Neural progenitor cell (in vitro differentiated cells): ENCODE data around the gene GSX2. TPM values are rescaled to one million over a fixed set of nuclear protein-coding genes. Genes with fewer than 3 reads are reported as not detected.

ENCODE experiments used
- DNase-seq: peaks from one replicate; pipeline ENCODE4 v3.0.0-alpha.2; 2016; ENCODE audit warnings: low spot score
- H2AFZ ChIP-seq: fragments of 200-600 bp; sonication (generic); replicated peaks from 2 replicates; pipeline ENCODE4 v1.6.1; 2016; ENCODE audit warnings: antibody characterized with exemption
- H3F3A ChIP-seq: fragments of 200-600 bp; sonication (generic); 2 replicates; pipeline ENCODE4 v1.6.1; 2016; ENCODE audit warnings: antibody characterized with exemption, low read depth
- H3K27ac ChIP-seq: fragments of 200-600 bp; sonication (generic); 2 replicates; pipeline ENCODE4 v1.5.1; 2016; ENCODE audit warnings: mild to moderate bottlenecking
- H3K27me3 ChIP-seq: fragments of 200-600 bp; sonication (generic); 2 replicates; pipeline ENCODE4 v1.6.1; 2016; ENCODE audit warnings: mild to moderate bottlenecking, moderate library complexity
- H3K36me3 ChIP-seq: fragments of 200-600 bp; sonication (generic); 2 replicates; pipeline ENCODE4 v1.5.1; 2016
- H3K4me1 ChIP-seq: fragments of 200-600 bp; sonication (generic); 2 replicates; pipeline ENCODE4 v1.6.1; 2016; ENCODE audit warnings: mixed run types
- H3K4me2 ChIP-seq: fragments of 200-600 bp; sonication (generic); 2 replicates; pipeline ENCODE4 v1.6.1; 2016
- H3K4me3 ChIP-seq: fragments of 200-600 bp; sonication (generic); 2 replicates; pipeline ENCODE4 v1.5.1; 2016
- H3K79me2 ChIP-seq: fragments of 200-600 bp; sonication (generic); 2 replicates; pipeline ENCODE4 v1.6.1; 2016; ENCODE audit warnings: low read depth
- H3K9ac ChIP-seq: fragments of 200-600 bp; sonication (generic); 2 replicates; pipeline ENCODE4 v1.6.1; 2016
- H3K9me3 ChIP-seq: fragments of 200-600 bp; sonication (generic); 2 replicates; pipeline ENCODE4 v1.5.1; 2016; ENCODE audit warnings: low read depth
- H4K20me1 ChIP-seq: fragments of 200-600 bp; sonication (generic); 2 replicates; pipeline ENCODE4 v1.6.1; 2016; ENCODE audit warnings: low read depth
- H3K27ac Mint-ChIP-seq: 3 replicates; pipeline ENCODE4 v1.8.0; 2021; ENCODE audit warnings: mixed read lengths
- H3K27me3 Mint-ChIP-seq: 2 replicates; pipeline ENCODE4 v1.8.0; 2022; ENCODE audit warnings: low read depth, mild to moderate bottlenecking, inconsistent platforms, moderate library complexity, mixed read lengths; ENCODE audit not compliant: insufficient read depth
- H3K36me3 Mint-ChIP-seq: 3 replicates; pipeline ENCODE4 v1.8.0; 2021; ENCODE audit warnings: mixed read lengths
- H3K4me1 Mint-ChIP-seq: 3 replicates; pipeline ENCODE4 v1.8.0; 2021; ENCODE audit warnings: mixed read lengths
- H3K4me3 Mint-ChIP-seq: 3 replicates; pipeline ENCODE4 v1.8.0; 2021; ENCODE audit warnings: mild to moderate bottlenecking, moderate library complexity, mixed read lengths
- H3K9me3 Mint-ChIP-seq: 3 replicates; pipeline ENCODE4 v1.8.0; 2020; ENCODE audit warnings: mixed read lengths
- EZH2 ChIP-seq: fragments of 200-600 bp; sonication (generic); IDR thresholded peaks from 2 replicates; pipeline ENCODE4 v1.6.1; 2017; ENCODE audit warnings: antibody characterized with exemption, mild to moderate bottlenecking, moderate library complexity
- EZH2phosphoT487 ChIP-seq: fragments of 200-600 bp; sonication (generic); IDR thresholded peaks from 2 replicates; pipeline ENCODE4 v1.6.1; 2017; ENCODE audit warnings: antibody characterized with exemption
- total RNA-seq: library from RNA; depleted of rRNA; stranded (reverse); fragments of >200 nt; gene quantifications from 2 replicates; pipeline ENCODE4 v1.2.3, GENCODE V29; 2015; ENCODE audit warnings: low replicate concordance
- TF ChIP-seq, protein P1 (sequence below): fragments of 200-600 bp; sonication (generic); IDR thresholded peaks from 2 replicates; pipeline ENCODE4 v1.5.1; 2017; ENCODE audit warnings: antibody characterized with exemption, mild to moderate bottlenecking

GSX2 gene
- total RNA-seq, 1 donor from 2014 or later = not detected

DNA sequence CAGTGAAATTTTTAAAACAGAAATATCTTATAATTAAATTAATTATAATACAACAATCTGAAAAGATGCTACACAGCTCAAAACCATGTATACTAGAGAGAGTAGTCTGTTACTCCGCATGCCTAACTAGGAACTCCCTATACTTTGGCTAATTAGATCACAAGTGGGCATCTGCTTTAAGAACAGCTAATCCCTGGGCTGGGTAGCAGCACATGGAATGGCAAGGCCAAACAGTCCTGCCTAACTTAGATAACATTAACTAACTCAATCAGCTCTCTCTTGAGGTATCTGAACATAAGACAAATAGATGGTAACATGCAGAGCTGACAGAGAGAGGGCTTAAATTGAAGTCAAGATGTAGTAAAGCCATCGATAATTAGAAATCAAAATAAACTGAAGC lies 45.5 kb upstream of the GSX2 start:
- Mint-ChIP-seq H3K36me3 (no peaks in the 10 kb centered on the region), H3K4me3 (no peak overlapping the region), H3K27ac (no peak overlapping the region), H3K4me1 (peaks cover 5% of the 10 kb centered on the region), H3K9me3 (no peaks in the 10 kb centered on the region), H3K27me3 (no peaks in the 10 kb centered on the region)
- H3K4me1 ChIP-seq = no peaks in the 10 kb centered on the region
- no peaks in the 10 kb centered on the region for H3K27me3 ChIP-seq
- no peak overlapping the region for H2AFZ ChIP-seq
- H3K27ac ChIP-seq = no peak overlapping the region
- no peak overlapping the region for H3K9ac ChIP-seq
- peak; percentile 8 for DNase-seq
- no peaks in the 10 kb centered on the region for H3F3A ChIP-seq
- H4K20me1 ChIP-seq = peaks cover 25% of the 10 kb centered on the region
- H3K79me2 ChIP-seq = peaks cover 50% of the 10 kb centered on the region
- H3K9me3 ChIP-seq = no peaks in the 10 kb centered on the region
- no peaks in the 10 kb centered on the region for H3K36me3 ChIP-seq
- H3K4me3 ChIP-seq = no peak overlapping the region
- no peak overlapping the region for H3K4me2 ChIP-seq
- TF ChIP-seq, protein P1, sequence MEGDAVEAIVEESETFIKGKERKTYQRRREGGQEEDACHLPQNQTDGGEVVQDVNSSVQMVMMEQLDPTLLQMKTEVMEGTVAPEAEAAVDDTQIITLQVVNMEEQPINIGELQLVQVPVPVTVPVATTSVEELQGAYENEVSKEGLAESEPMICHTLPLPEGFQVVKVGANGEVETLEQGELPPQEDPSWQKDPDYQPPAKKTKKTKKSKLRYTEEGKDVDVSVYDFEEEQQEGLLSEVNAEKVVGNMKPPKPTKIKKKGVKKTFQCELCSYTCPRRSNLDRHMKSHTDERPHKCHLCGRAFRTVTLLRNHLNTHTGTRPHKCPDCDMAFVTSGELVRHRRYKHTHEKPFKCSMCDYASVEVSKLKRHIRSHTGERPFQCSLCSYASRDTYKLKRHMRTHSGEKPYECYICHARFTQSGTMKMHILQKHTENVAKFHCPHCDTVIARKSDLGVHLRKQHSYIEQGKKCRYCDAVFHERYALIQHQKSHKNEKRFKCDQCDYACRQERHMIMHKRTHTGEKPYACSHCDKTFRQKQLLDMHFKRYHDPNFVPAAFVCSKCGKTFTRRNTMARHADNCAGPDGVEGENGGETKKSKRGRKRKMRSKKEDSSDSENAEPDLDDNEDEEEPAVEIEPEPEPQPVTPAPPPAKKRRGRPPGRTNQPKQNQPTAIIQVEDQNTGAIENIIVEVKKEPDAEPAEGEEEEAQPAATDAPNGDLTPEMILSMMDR = no peak
- TF ChIP-seq EZH2 = no peak
- no peak for TF ChIP-seq EZH2phosphoT487

DNA sequence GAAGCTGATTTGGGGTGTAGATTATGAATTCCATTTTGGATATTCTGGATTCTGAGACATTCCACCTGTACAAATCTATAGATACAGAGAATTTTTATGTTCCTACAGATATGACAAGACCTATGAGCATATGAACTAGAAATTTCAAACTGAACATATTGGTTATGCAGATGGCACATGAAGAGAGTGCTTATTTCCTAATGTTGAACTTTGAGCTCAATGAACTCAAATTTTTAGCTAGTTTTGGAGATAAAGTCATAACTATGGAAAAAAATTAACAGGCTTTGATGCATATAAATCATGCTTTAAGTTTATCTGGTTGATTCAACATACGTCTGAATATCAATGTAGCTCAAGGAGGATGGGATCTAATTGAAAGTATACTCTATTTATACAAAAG lies 44.5 kb upstream of the GSX2 start:
- no peak overlapping the region for H3K4me3 ChIP-seq
- Mint-ChIP-seq H3K27me3 (no peaks in the 10 kb centered on the region), H3K9me3 (no peaks in the 10 kb centered on the region), H3K36me3 (no peaks in the 10 kb centered on the region), H3K27ac (no peak overlapping the region), H3K4me1 (peaks cover 11% of the 10 kb centered on the region), H3K4me3 (no peak overlapping the region)
- H3K9ac ChIP-seq = no peak overlapping the region
- DNase-seq = no peak
- peaks cover 50% of the 10 kb centered on the region for H3K79me2 ChIP-seq
- no peak overlapping the region for H2AFZ ChIP-seq
- H3K27me3 ChIP-seq = no peaks in the 10 kb centered on the region
- no peak overlapping the region for H3K27ac ChIP-seq
- H3F3A ChIP-seq = no peaks in the 10 kb centered on the region
- no peaks in the 10 kb centered on the region for H3K36me3 ChIP-seq
- no peaks in the 10 kb centered on the region for H3K4me1 ChIP-seq
- no peak for TF ChIP-seq EZH2
- TF ChIP-seq, protein P1 = no peak
- TF ChIP-seq EZH2phosphoT487 = no peak
- peaks cover 34% of the 10 kb centered on the region for H4K20me1 ChIP-seq
- no peak overlapping the region for H3K4me2 ChIP-seq
- H3K9me3 ChIP-seq = no peaks in the 10 kb centered on the region

DNA sequence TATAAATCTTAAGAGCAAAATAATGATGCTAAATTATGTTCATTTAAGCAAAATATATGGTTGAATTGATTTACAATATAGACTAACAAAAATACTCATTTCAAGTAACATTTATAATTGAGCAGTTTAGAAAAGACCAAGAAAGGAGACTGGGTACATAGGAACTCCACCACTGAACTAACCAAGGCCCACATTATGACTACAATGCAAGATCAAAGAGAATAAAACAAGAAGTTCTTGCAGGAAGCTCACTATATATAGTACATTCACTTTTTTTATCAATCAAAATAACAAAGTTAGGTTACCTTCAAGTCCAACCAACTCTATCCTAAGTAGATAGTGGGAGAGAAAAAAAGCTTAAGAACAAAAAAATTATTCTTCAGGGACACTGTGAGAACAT lies 43.6 kb upstream of the GSX2 start:
- Histone ChIP-seq H3K4me3 (no peak overlapping the region), H3K79me2 (peaks cover 59% of the 10 kb centered on the region), H3K4me2 (no peak overlapping the region), H3K9me3 (no peaks in the 10 kb centered on the region), H3K9ac (no peak overlapping the region), H4K20me1 (peaks cover 42% of the 10 kb centered on the region), H3K4me1 (no peaks in the 10 kb centered on the region), H3K27me3 (no peaks in the 10 kb centered on the region), H3K36me3 (no peaks in the 10 kb centered on the region), H3K27ac (no peak overlapping the region), H3F3A (no peaks in the 10 kb centered on the region), H2AFZ (no peak overlapping the region)
- Mint-ChIP-seq H3K27me3 (no peaks in the 10 kb centered on the region), H3K4me3 (no peak overlapping the region), H3K4me1 (peaks cover 17% of the 10 kb centered on the region), H3K36me3 (no peaks in the 10 kb centered on the region), H3K27ac (no peak overlapping the region), H3K9me3 (no peaks in the 10 kb centered on the region)
- DNase-seq = no peak
- TF ChIP-seq EZH2 = no peak
- no peak for TF ChIP-seq EZH2phosphoT487
- TF ChIP-seq, protein P1 = no peak
